ENCODE data around the gene MLLT3.

MLLT3 gene

GRCh38 chr9:20566401-20566800, 55.9 kb downstream of the MLLT3 start (continued):
- TF ChIP-seq, protein P1, sequence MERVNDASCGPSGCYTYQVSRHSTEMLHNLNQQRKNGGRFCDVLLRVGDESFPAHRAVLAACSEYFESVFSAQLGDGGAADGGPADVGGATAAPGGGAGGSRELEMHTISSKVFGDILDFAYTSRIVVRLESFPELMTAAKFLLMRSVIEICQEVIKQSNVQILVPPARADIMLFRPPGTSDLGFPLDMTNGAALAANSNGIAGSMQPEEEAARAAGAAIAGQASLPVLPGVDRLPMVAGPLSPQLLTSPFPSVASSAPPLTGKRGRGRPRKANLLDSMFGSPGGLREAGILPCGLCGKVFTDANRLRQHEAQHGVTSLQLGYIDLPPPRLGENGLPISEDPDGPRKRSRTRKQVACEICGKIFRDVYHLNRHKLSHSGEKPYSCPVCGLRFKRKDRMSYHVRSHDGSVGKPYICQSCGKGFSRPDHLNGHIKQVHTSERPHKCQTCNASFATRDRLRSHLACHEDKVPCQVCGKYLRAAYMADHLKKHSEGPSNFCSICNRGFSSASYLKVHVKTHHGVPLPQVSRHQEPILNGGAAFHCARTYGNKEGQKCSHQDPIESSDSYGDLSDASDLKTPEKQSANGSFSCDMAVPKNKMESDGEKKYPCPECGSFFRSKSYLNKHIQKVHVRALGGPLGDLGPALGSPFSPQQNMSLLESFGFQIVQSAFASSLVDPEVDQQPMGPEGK (CRISPR knock-in tag; IDR thresholded peaks at IDR 0.05; ENCODE audit: borderline replicate concordance): no peak
- TF ChIP-seq ZC3H10 (CRISPR knock-in tag; IDR thresholded peaks at IDR 0.05): no peak
- no peak for TF ChIP-seq PPARA (CRISPR knock-in tag; IDR thresholded peaks at IDR 0.05; ENCODE audit: borderline replicate concordance)
- no peak for TF ChIP-seq RARB (CRISPR knock-in tag; IDR thresholded peaks at IDR 0.05)

GRCh38 chr9:20564650-20565049, 57.6 kb downstream of the MLLT3 start:
- TF ChIP-seq CSDC2 (CRISPR knock-in tag; IDR thresholded peaks at IDR 0.05) (no peak), PPARA (CRISPR knock-in tag; IDR thresholded peaks at IDR 0.05; ENCODE audit: borderline replicate concordance) (no peak), BACH2 (CRISPR knock-in tag; IDR thresholded peaks at IDR 0.05; ENCODE audit: borderline replicate concordance) (no peak)
- ATAC-seq: no peak

GRCh38 chr9:20563917-20564316, 58.4 kb downstream of the MLLT3 start:
- peak; percentile 47 for ATAC-seq

DNA sequence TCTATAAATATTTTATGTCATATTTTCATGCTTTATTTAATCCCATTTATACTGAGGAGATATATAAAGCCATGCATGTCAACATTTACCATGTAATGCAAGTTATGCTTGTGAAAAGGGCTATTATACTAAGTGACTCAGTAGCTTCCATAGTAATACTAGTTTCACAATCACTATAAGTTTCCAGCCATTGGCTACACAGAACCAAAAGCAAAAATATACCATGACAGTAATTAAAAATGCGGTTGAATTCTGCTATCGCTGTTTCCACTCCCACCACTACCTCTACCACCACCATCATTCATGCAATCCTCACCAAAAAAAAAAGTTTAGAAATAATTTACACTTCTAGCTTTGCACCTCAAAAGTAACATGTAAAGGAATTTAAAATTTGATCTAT, 60.2 kb downstream of the MLLT3 start:
- no peak for ATAC-seq
- no peak for TF ChIP-seq TCF4 (CRISPR knock-in tag; IDR thresholded peaks at IDR 0.05; ENCODE audit: borderline replicate concordance)

More at GRCh38 chr9:20563917-20564316, 58.4 kb downstream of the MLLT3 start:
- TF ChIP-seq GLIS3 (CRISPR knock-in tag; IDR thresholded peaks at IDR 0.05): no peak
- no peak for TF ChIP-seq PPARA (CRISPR knock-in tag; IDR thresholded peaks at IDR 0.05; ENCODE audit: borderline replicate concordance)
- TF ChIP-seq, protein P2, sequence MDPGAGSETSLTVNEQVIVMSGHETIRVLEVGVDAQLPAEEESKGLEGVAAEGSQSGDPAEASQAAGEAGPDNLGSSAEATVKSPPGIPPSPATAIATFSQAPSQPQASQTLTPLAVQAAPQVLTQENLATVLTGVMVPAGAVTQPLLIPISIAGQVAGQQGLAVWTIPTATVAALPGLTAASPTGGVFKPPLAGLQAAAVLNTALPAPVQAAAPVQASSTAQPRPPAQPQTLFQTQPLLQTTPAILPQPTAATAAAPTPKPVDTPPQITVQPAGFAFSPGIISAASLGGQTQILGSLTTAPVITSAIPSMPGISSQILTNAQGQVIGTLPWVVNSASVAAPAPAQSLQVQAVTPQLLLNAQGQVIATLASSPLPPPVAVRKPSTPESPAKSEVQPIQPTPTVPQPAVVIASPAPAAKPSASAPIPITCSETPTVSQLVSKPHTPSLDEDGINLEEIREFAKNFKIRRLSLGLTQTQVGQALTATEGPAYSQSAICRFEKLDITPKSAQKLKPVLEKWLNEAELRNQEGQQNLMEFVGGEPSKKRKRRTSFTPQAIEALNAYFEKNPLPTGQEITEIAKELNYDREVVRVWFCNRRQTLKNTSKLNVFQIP (CRISPR knock-in tag; IDR thresholded peaks at IDR 0.05; ENCODE audit: borderline replicate concordance, low read depth): no peak
- TF ChIP-seq ZC3H10 (CRISPR knock-in tag; IDR thresholded peaks at IDR 0.05): peak; percentile 50; the same call in 1 of the 2 replicates
- no peak for TF ChIP-seq ARNTL (CRISPR knock-in tag; IDR thresholded peaks at IDR 0.05; ENCODE audit: borderline replicate concordance, low read depth)
- no peak for TF ChIP-seq CSDC2 (CRISPR knock-in tag; IDR thresholded peaks at IDR 0.05)
- peak; percentile 66; the same call in 1 of the 2 replicates for TF ChIP-seq ISL1 (CRISPR knock-in tag; IDR thresholded peaks at IDR 0.05)

GRCh38 chr9:20561531-20561930, 60.8 kb downstream of the MLLT3 start:
- ATAC-seq: no peak

More at GRCh38 chr9:20561531-20561930, 60.8 kb downstream of the MLLT3 start:
- TF ChIP-seq ARNTL (CRISPR knock-in tag; IDR thresholded peaks at IDR 0.05; ENCODE audit: borderline replicate concordance, low read depth) (no peak), ISL1 (CRISPR knock-in tag; IDR thresholded peaks at IDR 0.05) (no peak), TSHZ2 (CRISPR knock-in tag; IDR thresholded peaks at IDR 0.05) (no peak), CREB5 (CRISPR knock-in tag; IDR thresholded peaks at IDR 0.05; ENCODE audit: low read depth) (no peak), OSR1 (CRISPR knock-in tag; IDR thresholded peaks at IDR 0.05) (no peak), SNAI2 (CRISPR knock-in tag; IDR thresholded peaks at IDR 0.05) (no peak)

All from SK-N-SH treated with all-trans-retinoic acid at 6 μM for 48 hours (cell line).